ENCODE data around the gene SF1. TPM values are rescaled to one million over a fixed set of nuclear protein-coding genes. Genes with fewer than 3 reads are reported as not detected.

Gene SF1
- total RNA-seq, 1 donor from 2014 or later = 120 TPM

DNA sequence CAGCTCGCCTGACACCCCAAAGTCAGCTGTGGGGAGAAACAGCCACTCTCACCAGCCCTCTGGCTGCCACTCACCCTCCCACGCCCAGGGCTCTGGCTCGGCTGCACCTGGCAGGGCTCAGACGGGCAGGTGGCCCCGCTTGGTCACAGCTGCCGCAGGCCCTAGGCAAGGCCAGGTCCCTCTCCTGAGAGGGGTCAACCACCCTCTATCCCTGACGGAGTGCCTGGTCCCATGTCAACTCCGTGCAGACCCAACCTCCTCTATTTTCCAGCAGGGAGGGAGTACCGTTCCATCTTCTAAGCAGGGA, 22.8 kb upstream of the SF1 start:
- no peak for DNase-seq (ENCODE audit: low spot score)

DNA sequence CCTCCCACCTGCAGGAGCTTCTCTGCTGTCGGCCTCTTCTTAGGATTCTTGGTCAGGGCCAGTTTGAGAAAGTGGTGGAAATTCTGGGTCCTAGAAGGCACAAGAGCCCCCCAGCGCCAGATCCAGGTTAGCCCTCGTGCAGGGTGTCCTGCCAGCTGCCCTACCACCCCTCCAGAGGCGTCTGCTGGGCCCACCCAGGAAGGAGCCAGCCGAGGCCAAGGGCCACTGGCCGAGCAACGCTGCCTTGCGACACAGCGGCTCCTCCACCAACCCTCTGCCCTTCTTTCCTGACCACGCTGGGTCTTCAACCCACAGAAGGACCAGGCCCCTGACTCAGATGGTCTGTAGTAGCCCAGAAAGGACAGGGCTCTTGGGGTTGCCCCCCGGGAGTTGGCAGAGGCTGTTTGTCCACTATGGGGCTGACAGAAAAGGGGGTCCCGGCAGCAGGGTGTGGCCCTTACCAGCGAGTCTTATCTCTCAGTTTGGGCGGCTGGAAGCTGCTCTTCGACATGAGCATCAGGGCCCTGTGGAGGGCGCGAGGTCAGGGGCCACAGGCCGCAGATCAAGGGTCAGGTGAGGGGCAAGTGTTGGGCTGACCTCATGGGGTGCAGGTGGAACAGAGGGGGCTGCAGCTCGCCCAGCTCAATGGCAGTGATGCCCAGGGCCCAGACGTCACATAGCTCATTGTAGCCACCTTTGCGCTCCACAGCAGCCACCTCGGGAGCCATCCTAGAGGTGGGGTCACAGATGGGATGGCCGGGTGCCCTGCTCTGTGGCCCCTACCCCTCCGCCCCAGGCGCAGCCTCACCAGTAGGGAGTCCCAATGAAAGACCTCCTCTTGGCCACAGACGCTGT, 22.2 kb upstream of the SF1 start:
- DNase-seq (ENCODE audit: low spot score) = no peak

DNA sequence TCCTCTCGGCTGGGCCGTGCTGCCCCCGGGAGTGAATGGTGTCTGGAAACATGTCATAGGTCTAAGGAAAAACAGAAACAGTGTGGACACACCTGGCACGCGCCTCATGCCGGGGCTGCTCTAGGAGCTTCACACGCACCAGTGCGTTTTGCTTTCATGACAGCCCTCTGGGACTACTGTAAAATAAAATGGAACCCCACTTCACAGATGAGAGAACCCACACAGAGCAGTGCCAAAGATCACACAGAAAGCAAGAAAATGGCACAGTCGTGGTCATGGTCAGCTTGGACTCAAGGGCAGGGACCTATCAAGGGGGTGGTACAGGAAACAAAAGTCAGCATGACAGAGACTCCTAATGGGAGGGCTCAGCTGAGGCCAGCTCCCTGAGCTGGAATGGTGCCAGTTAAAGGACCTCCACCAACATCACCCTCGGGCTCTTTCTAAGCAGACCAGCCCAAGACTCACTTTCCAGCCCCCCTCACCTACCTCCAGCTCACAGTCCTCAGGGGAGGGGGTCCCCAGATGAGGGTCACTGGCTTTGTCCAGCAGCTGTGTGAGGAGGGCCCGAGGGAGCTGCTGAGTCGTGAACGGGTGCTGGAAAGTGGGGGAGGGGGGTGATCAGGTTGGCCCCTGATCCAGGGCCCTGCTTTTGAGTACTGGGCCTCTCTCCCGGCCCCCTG, 21.4 kb upstream of the SF1 start:
- no peak for DNase-seq (ENCODE audit: low spot score)

DNA sequence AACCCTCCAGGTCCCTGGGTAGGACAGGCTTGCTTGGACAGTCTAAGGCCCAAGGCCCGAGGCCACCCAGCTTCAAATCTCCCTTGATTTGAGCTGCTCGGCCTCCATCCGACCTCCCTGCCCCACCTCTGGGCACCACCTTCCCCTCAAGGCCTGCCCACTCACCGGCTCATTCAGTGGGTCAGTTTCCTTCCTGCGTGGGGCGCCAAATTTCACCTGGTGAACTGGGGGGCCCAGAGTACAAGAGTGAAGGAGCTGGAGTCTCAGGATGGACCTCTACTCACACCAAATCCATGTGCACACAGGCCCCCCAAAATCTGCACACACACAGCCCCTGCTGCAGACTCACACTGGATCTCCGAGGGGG, 20.9 kb upstream of the SF1 start:
- DNase-seq (ENCODE audit: low spot score) = no peak

DNA sequence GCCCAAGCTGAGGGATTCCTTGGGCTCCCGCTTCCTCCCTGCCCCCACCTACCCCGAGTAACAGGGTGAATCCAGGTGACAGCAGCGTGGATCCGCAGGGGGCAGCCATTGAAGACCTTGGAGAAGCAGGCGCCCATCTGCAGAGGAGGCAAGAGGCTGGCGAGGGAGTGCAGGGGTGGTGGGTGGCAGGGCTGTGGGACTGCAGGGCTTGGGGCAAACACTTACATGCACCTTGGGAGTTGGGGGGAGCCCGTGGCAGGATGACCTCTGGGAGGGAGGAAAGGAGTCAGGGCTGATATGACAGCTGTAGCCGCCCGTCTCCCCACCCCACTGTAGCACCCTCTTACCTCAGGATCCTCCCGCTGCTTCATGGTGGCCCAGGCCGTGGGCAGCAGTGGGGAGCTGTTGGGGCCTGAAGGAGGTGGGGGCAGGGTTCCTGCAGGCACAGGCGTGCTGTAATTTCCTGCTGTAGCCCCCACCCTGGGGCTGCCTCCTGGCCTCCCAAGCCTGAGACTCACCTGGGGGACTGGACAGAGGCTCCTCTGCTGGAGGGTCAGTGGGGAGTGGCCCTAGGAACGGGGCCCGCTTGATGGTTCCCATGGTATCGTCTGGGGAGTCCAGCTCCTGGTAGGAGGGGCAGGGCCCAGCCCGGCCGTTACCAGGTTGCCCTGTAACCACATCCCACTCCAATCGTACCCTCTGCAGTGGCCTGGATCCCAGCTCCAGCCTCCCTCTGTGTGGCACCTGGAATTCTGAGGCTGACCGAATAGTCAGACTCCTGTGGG, 18.6 kb upstream of the SF1 start:
- no peak for DNase-seq (ENCODE audit: low spot score)

DNA sequence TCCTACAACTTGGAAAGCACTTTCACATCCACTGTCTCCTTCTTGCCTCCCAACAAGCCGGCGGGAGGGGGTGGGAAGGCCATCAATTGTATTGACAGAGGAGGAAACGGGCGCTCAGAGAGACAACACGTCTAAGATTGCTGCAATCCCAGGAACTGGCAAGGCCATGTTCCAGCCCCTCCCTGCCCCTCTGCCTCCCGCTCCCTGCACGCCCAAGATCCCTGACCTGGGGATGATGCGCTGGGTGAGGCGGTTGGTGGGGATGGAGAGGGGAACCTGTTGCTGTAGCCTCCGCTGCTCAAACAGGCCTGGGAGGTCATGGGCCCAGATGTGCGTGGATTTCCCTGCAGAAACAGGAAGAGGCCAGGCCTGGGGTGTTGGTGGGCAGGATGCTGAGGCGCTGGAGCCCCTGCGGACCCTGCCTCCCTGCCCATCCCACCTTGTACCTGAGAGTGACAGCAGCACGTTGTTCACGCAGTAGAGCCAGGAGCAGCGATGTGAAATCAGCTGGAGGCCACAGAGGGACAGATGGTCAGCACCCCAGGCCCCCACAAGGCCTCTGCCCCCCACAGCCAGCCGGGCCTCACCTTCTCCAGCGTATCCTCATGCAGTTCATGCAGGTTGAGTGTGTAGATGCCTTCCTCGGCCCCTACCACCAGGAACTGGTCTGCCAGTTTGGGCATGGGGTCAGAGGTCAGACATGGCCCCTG, 17.9 kb upstream of the SF1 start:
- DNase-seq (ENCODE audit: low spot score) = no peak

DNA sequence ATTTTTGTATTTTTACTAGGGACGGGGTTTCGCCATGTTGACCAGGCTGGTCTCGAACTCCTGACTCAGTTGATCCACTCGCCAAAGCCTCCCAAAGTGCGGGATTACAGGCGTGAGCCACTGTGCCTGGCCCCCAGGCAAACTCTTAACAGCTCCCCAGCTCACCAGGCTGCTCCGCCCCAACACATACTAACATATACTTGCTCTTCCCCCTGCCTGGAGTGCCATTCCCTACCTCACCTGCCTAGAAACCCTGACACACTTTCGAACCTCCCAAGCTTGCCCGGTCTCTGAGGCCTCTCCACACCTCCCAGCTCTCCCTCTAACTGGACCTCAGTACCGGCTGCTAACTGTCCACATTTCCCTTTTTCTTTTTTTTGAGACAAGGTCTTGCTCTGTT, 16.2 kb upstream of the SF1 start:
- DNase-seq (ENCODE audit: low spot score) = no peak

DNA sequence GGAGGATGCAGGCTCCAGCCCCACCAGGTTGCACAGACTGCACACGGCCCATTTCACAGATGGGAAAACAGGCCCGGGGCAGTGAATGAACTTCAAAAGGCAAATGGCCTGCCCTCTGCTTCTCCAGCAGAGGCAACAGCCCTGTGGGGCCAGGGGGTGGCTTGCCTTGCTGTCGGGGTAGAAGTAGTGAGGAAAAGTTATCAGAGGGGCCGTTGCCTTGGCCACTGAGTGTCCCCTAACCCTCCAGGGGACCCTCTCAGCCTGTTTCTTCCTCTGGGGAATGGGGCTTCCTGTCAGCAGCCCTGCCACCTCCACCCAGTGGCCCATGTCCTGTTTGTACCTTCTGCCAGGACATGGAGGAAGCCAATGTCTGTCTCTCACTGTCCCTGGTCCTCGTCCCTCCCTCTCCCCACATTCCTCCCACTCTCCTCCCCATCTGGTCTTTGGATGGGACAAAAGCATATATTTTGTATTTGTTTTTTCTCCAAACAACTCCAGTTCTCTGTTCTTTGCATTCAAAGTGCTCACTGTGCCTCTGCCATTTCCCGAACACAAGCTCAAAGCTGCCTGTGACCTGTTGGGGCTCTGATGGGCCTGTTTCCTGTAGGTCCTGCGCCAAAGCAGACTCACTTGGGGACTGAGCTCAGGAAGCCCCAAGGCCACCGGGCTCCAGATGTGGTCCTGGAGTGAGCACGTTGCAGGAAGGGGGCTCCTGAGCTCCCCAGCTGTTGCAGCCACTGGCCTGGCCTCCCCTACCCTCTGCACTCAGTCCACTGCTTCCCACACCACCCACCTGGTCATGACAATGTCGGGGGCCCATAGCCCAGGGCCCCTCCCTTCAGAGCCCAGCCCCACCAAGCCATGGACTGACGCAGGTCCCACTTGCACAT, 15.2 kb upstream of the SF1 start:
- no peak for DNase-seq (ENCODE audit: low spot score)

DNA sequence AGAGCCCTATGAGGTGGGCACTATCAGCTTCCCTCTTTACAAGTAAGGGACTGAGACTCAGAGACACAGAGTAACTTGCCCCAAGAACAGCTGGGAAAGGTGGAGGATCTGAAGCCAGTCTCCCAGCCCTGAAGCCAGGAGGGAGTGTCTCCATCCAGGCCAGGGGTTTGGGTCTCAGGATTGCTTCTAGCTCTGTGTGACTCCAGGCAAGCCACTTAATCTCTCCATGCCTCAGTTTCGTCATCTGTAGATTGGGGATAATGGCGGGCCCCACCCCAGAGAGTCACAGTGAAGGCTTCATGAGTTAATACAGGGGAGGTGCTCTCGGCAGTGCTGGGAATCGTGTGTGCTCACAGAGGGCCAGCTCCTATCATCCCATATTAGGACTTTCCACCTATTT, 14.1 kb upstream of the SF1 start:
- no peak for DNase-seq (ENCODE audit: low spot score)

DNA sequence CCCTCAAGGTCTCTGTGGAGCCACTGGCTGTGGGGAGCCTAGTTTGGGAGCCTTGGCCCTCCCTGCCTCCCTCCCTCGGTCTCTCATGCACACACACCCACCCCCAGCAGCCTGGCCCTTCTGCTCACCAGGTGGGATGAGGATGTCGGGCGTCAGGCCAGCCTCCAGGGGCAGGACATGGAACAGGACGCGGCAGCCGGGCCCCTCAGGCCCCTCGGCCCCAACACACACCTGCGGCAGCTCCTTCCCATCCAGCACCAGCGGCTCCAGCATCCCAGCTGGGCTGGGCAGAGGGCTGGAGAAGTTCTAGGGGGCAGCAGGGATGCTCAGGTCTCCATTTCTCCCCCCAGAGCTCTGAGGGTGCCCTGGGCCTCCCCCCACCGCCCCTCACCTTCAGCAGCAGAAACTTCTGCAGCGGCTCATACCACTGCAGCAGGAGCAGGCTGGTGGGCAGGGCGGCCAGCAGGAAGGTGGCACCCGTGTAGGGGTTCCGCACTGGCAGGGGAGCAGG, 13.5 kb upstream of the SF1 start:
- no peak for DNase-seq (ENCODE audit: low spot score)

DNA sequence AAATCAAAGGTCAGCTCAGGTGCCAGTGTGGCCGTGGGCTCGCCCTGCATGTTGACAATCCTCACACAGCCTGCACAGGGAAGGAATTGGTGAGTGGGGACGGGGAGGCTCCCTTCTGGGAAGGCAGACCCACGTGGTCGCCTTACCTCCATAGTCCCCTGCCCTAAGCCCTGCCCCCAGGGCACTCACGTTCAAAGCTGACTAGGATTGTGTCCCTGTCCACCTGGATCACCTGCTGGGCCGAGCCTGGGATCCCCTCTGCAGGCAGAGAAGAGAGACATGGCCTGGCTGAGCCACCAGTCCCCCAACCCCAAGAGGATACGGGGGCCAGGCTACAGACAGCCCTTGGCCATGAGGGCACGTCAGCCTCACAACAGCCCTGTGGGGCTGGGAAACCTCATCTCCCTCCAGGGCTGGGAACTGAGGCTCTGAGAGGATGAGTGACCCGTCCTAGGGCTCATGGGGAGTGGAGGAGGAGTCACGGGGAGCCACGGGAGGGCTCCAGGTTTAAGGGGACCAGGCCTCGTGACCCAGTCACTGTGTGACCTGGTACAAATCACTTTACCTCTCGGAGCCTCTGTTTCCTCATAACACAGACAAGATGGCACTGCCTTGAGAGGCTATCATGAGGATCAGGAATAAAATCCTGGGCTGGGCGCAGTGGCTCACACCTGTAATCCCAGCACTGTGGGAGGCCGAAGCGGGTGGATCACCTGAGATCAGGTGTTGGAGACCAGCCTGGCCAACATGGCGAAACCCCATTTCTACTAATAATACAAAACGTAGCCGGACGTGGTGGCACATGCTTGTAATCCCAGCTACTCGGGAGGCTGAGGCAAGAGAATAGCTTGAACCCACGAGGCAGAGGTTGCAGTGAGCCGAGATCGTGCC, 12.1 kb upstream of the SF1 start:
- no peak for DNase-seq (ENCODE audit: low spot score)

DNA sequence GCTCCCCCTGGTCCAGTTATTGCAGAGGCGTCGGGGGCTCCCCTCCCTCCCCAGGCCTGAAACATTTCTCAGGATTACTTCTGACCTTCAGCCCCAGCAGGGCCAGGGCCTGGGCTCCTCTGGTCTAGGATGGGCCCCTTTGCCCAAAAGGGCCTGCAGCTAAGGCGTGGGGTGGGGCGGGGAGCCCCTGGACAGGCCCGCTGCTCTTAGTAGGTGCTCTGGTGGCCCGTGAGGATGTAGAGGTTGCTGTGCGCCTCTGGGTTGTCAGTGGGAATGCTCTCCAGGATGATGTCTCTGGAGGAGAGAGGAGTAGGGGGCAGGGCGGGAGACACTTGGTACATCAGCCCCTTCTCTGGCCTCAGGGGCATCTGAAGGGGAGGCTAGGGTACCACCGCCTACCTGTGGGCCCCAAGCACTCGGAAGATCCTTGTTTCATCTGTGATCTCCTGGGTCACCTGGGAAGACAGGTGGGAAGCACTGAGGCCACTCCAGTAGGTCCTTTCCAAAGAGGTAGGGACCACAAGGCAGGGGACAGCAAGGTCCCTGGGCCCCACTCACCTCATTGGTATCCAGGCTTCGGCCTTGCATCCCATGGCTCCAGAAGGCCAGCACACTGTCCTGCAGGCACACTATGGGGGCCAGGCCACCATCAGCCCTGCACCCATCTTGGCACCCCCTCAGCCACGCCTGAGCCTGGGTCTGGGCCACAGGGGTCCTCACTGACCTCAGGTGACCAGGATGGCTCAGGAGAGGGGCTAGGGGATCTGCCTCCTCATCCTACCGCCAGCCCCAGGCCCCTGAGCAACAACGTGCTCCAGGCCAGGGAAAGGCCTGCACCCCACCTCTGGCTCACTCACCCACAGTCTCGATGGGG, 11.2 kb upstream of the SF1 start:
- no peak for DNase-seq (ENCODE audit: low spot score)

DNA sequence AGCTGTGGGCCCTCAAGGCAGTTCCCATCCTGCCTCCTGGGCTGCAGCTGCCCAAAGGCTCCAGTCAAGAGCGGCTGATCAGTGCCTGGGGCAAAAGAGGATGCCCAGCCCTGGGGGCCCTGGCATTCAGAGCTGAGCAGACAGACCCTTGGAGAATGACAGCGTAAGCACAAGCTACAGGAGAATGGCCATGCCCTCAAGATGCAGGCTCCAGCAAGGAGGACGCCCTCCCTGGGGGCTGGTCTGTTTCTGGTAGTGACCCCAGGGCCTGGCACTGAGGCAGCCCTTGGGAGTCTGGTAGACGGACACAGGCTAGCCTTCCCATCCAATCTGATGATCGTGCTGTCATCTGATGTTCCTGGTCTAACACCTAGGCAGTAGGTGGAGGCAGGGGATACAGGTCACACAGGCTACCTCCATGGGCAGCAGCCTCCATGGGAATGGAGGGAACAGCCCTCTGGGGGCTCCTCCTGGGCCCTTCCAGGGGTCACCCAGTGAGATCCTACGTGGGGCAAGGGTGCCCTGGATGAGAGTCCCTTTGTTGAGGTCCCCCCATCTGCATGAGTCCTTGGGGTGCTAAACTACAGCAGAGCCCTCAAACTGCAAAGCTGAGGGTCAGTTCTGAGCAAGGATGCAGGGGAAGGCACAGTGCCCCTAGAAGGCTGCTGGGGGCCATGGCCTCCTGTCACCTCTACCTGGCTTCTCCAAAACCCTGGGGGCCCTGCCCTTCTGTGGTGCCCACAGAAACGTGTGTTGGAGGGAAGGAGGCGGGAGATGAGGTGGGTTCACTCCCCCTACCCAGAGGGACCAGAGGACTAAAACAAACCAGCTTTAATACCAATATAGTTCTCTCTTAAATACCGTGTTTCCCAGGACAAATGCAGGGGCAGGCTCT, 10.2 kb upstream of the SF1 start:
- no peak for DNase-seq (ENCODE audit: low spot score)

DNA sequence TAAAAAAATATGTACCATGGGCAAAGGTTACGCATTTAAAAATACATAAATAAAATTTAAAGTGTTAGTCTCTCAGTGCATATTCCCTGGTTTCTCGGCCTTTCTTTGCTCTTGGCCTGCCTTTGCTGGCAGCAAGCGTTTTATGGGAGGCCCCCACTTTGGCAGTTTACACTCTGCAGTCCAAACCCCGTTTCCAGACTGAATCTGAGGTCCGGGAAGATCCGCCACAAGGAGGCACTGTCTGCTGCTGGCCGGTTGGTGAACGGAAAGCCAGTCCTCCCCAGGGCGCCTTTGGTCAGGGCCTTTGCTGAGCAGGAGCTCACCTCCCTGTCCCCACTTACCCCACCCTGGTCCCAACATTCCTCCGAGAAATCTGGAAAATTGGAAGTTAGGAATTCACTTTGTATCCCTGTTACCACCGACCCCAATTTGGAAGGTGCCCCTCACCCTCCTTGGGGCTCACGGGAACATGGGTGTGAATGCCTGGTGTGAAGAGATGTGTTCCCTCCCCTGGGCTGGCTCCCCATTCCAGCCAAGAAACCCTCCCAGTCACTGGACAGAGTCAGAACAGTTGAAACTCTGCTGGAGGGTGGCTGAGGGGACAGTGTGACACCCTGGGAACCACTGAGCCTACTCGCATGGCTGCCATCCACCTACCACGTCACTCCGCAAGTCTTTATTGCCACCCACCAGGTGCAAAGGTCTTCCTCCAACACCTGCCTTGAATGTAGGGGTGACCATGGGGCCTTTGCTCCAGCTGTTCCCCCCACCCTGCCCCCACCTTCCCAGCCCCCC, 9.4 kb upstream of the SF1 start:
- DNase-seq (ENCODE audit: low spot score) = no peak

DNA sequence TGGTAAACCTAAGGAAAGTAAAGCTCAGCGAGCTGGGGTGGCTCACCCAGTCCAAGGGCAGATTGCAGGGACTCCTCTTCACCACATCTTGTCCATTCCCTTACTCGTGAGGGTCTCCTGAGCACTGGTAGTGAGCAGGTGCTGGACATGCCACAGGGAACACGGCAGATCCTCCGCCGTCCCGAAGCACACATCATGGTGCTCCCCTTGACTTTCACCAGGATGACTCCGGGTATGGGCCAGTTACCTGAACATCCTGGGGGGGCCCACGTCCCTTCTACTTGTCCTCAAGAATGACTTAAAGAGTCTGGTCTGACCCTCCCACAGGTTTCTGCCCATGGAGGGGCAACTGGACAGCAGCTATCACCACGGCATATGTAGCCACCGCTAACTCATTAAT, 8.0 kb upstream of the SF1 start:
- no peak for DNase-seq (ENCODE audit: low spot score)

DNA sequence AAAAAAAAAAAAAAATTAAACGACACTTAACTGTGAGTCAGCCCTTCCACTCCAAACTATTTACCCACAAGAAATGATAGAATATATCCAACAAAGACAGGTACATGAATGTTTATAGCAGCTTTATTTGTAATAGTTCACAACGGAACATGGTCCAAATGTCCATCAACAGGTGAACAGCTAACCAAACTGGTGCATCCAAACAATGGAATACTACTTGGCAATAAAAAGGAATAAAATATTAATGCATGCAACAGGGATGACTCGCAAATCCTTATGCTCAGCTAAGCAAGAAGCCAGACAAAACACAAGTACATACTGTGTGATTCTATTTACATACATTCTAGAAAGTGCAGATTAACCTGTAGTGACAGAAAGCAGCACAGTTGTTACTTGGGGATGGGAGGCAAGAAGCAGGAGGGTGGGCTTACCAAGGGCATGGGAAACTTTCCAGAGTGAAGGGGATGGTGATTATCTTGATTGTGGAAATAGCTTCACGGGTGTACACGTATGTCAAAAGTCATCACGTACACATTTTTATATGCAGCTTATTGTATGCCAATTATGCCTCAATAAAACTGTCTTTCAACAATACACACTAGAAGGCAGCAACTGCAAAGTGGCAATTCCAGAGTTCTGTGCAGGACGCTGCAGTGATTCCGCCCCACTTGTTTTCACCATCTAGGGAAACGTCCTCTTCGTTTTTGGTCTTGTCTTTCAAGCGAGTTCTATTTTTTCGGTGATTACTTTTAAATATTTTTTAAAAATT, 6.7 kb upstream of the SF1 start:
- no peak for DNase-seq (ENCODE audit: low spot score)

DNA sequence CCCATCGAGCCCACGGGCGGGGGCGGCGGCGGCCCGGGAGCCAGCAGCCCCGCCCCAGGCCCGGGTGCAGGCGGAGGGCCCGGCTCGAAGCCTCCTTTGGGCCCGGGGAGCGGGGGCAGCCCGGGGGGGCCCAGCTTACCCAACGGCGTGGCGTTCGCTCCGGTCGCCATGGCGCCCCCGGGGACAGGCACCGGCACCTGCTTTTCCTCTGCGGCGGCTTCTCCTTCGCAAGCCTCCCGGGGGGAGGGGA, 194 bp downstream of the SF1 start:
- DNase-seq (ENCODE audit: low spot score) = no peak
